GM21367 (cell line): ENCODE data around the gene FETUB.
"Not testable (repeated sequence)": the region's sequence is repeated elsewhere in the genome, so short reads cannot be mapped to it uniquely, and the experiment has no call there.

Experiments used
- ATAC-seq: cut with Tn5 transposase; IDR thresholded peaks from one replicate; pipeline ENCODE4 v1.9.1; 2021; ENCODE audit not compliant: unreplicated experiment

FETUB gene

DNA sequence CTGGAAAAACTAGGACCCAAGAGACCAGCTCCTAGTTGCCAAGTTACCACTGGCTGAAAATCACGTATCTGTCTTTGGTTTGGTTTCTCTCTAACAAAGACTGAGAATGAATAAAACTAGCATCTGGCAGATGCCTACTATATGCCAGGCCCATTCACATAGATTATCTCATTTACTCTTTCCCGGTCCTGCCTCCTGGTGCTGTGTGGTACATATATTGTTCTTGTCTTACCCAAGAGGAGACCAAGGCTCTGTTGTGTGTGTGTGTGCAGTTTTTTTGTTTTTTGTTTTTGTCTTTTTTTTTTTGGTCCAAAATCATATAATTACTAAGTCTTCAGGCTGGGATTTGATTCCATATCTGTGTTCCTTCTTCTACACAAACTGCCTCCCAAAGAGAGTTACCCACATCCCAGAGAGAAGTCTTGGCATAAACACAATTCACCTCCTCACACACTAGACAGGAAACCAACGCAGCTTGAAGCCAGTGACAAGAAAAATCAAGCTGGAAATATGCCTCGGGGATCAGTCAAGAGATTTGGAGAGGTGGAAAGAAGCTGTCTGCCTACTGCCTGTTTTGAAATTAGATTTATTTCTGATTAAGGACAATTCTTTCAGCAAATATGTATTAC is 26.4 kb upstream of the FETUB start:
- no peak for ATAC-seq

DNA sequence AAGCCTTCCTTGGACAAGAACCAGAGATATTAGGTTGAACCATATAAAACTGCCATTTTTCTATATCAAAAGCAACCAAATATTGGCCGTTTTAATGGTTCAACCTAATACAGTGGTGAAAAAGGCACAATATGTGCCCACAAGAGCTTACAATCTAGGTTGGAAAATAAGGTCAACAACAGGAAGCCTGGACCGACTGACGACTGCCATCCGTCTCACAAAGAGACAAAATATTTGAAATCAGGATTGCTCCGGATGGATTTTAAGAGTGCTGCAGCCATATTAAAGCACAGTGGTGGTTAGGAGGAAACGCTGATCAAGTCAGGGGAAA is 26.0 kb upstream of the FETUB start:
- no peak for ATAC-seq

DNA sequence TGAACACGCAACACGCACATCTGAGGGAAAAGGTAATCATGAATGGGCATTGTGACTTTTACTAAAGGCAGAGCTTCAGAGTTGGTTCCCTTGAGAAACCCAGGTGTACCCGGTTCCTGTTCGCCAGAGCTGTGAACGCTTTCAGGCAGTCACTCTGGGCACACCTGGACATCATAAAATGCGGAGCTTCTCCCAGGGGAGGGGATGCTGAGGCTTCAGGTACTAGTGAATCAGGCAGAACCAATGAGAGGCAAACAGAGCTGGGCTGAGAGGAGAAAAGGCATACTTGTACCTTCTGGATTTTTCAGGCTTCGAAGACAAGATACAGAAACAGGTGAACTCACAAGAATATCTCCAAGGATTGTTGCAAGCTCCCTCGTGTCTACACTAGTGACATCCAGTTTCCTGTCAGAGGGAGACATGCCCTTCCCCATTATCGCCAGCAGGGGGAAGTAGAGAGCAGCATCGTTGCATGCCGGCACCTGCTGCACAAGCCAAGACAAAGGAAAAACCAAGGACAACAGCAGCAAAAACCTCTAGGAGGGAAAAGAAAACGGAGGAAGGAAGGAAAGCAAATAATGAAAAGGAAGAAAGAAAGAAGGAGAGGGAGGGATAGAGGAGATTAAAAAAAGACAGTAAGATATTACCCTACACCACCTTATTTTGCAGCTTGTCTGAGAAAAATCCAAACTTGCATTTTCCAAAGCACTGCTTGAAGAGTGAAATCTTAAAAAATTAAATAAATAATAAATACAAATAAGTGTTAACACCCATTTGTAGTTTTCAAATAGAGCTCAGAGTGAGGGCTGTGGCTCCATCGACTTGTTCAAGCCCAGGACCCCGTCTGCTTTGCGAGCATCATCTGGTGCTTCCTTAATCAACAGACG is 25.4 kb upstream of the FETUB start:
- ATAC-seq: peak; percentile 42

DNA sequence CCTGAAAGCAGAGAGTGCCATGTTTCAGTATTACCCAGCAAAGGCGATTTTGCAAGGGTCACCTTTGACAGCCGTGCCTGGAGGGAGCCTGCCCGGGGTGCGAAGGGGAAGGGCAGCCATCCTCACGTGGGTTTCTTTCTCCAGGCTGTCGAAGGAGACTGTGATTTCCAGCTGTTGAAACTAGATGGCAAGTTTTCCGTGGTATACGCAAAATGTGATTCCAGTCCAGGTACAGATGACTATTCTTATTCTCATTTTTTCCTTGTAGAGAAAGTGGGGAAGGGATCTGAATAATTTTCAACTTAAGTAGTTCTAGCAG is 23.9 kb upstream of the FETUB start:
- no peak for ATAC-seq

DNA sequence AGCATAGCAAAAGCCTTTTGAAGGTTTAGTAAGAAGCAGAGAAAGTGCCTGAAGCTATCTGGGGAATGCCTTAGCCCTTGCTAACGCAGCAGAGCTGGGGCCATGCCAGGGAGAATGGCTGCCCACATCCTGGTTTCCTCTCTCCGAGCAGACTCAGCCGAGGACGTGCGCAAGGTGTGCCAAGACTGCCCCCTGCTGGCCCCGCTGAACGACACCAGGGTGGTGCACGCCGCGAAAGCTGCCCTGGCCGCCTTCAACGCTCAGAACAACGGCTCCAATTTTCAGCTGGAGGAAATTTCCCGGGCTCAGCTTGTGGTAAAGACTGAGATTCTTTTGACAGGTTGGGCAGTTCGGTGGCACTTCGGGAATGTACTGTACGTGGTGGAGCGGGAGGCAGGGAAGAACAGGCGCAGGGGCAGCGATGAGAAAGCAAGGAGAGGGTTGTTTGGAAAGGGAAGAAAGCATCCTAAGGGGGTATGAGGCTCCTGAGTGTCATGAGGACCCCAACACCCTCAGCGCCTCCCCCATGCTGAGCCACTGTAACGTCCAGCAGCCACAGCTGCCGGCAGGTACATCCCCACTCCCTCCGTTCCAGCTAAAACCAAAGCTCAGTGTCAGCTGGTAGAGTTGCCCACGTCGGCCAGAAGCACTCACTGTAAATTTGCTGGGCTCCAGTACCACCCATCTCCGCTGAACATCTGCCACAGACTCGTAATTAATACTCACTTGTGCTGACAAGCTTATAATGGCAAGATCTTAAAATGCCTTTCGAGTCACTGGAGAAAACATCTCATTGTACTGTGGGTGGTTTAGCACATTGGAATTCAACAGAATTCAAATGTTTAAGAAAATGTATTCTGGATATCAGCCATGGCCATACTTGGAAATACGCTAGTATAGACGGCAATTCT is 22.9 kb upstream of the FETUB start:
- peak; percentile 91 for ATAC-seq

DNA sequence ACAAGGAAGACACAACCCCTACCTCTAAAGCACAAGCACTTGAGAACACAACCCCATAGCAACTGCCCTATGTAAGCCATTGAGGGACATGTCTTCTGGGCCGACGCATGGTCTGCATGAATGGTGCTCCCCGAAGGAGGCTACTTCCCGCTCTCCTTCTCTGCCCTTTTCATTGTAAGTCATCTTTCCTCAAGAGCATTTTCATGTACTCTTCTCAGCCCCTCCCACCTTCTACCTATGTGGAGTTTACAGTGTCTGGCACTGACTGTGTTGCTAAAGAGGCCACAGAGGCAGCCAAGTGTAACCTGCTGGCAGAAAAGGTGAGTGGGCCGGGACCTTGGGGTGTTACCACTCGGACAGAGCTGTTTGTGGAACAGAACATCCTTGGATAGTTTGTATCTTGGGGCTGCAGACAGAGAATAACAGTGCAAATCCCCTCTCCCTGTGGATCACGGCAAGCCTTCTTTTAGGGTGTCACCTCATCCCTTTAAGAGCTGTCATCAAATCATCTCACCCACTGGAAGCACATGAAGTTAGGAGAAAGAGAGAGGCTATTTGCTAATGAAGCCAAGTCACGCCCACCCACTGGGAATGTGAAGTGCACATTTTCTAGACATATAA is 21.8 kb upstream of the FETUB start:
- no peak for ATAC-seq

DNA sequence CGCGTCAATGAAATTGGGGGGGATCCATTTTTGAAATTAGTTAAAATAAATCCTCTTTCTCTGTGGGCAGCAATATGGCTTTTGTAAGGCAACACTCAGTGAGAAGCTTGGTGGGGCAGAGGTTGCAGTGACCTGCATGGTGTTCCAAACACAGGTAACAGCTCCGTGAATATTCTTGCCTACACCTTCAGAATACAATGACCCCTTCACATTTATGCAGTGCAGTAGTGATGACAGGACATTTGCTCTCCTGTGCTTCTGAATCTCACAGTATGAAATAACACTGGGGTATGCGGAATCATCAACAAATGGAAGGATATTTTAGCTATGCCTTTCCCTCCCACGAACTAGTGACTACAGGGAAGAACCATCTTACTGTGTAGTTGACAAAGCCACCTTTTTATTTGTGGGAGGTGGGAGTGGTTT is 20.4 kb upstream of the FETUB start:
- no peak for ATAC-seq

DNA sequence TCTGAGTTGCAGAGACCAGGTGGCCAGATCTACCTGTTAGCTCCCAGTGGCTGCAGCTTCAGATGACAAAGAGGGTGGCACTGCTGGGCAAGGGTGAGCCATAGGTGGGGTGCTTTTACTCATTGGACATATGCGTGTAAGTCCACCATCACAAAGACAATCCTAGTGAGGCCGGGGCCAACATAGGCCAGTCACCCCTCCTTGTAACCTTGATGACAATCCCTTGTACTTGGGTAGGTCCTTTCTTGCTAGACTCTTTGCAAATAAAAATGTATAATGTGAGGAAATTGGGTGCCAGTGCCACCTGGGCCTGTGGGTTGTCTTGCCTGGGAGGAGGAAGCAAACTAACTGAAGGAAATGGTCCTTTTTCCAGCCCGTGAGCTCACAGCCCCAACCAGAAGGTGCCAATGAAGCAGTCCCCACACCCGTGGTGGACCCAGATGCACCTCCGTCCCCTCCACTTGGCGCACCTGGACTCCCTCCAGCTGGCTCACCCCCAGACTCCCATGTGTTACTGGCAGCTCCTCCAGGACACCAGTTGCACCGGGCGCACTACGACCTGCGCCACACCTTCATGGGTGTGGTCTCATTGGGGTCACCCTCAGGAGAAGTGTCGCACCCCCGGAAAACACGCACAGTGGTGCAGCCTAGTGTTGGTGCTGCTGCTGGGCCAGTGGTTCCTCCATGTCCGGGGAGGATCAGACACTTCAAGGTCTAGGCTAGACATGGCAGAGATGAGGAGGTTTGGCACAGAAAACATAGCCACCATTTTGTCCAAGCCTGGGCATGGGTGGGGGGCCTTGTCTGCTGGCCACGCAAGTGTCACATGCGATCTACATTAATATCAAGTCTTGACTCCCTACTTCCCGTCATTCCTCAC is 19.7 kb upstream of the FETUB start:
- ATAC-seq: no peak

DNA sequence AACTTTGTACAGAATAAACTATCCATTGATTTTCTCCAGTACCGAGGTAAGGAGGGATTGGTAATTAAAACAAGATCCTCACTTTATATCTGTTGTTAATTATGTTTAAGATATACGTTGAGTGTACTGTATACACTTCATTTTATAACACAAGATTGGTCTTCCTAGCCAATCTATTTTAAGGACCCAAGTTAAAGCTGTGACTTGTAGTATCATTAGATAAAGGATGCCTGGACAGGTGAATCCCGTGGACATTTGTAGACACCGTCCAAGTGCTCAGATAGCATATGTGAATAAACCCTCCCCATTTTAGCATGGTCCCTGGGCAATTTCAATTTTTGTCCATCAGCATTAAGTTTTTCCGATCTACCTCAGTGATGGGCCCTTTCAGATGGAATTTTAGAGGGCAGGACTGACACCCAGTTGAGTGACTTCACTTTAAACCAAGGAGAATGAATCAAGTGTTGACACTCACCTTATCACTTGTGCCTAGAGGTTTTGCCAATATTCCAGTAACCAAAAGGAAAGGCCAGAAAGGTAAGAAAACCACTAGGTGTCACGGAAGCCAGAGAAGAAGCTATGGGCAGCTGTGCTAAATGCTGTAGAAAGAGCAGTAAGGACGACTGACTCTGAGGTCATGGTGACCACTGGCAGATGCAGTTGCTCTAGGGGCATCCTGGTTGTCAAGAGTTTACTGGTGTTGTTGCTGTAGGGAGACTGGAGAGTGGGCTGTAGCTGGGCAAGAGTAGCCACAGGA is 18.1 kb upstream of the FETUB start:
- no peak for ATAC-seq

DNA sequence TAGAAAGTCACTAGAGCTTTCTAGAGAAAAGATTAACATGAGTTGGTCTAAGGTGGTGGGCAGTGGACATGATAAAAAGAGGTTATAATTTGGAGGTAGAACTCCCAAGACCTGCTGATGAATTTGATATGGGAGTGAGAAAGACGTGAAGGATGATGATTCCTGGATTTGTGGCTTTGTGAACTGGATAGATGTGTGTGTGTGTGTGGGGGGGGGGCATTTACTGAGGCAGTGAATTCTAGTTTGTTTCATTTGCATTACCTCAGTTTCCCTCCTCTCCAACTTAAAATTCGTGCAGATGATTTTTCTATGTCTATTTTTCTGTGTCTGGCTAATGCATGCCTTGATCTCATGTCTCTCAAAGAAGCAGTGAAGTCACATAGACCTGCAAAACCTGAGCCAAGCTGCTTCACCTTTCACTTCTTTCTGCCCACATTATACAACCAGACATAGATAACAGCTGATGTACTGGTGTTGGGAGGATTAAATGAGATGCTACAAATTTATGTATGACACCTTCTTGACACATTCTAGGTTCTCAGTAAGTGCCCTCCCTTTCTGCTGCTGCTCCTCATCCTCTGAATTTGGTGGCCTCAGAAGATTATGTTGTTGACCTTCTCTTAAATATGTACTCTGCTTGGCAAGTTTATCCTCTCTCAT is 17.4 kb upstream of the FETUB start:
- no peak for ATAC-seq

DNA sequence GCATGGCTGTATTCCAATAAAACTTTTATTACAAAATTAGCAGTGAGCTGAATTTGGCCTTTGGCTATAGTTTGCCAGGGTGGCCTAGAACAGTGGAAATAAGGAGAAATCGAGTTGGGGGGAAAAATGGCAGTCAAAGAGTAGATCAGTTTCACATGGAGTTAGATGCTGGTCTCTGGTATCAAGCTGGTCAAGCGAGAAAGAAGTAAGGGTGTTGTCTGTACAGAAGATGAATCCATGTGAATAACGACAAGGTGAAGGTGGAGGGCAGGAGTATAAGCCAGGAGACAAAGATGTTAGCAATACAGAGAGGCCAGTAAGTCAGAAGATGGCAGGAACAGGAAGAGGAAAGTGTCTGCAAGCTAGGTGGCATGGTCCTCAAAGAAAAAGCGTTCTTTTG is 15.6 kb upstream of the FETUB start:
- no peak for ATAC-seq

DNA sequence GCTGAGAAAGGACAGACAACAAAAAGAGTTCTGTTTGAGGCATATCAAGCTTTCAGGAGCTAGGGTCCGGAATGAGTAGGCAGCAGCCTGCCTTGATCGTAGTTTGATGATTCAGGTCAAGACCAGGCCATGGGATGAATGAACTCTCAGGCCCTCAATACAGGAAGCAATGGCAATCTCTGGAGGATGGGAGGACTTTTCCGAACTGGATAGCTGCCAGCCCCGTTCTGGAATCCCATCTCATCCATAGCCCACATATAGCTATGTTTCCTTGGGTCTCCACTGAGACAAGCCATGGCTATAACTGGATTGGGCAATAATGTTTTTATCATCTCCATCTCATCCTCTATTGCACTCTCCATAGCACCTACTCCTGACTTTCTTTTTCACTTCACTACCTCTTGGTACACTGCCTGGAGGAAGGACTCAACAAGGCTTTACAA is 14.6 kb upstream of the FETUB start:
- ATAC-seq: no peak

DNA sequence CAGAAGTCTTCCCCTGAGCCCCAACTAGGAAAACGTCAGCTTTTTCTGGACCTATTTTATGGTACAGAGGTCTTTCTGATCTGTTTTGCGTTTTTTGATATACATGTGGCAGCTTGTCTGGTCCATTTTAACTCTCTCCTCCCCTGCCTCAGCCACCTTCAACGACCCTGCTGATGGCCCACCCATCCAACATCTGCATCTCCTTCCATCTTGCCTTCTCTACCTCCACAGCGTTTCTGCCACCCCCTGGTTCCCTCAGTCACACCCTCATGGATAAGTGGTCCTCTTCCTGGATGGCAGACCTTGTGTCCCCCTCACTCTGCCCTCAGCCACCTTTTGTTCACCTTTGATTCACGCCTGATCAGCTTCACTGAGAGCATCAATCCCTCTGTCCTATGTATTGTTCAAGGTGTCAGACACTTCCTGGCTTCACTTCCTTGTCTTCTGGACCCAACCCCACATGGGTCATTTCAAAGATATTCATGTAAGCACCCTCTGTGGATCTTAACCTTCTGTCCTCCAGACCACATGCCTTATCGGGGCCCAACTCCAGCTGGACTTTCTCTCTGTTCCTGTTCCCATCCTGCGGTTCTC is 13.8 kb upstream of the FETUB start:
- ATAC-seq: no peak

DNA sequence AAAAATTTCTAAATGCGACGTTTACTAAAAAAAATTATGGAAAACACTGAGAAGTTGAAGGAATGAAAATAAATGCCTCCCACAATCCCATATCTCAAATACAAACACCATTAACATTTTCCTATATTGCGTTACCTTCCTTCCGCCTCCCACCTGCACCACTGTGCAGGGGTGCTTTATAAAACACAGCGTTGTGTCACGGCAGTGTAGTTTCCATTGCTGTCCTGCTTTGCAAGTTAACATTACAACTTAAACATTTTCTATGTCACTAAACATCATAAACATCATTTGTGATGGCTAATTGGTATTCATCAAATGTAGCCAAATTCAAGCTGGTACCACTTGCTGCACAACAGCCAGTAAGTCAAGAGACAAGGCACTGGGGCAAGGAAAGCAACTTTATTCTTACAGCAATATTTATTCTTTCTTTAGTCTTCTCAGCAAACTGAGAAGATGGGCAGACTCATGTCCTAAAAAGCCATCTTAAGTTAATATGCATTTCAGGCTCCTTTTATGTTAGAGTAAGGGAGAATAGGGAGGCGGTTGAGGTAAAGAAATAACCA is 12.3 kb upstream of the FETUB start:
- ATAC-seq: no peak

DNA sequence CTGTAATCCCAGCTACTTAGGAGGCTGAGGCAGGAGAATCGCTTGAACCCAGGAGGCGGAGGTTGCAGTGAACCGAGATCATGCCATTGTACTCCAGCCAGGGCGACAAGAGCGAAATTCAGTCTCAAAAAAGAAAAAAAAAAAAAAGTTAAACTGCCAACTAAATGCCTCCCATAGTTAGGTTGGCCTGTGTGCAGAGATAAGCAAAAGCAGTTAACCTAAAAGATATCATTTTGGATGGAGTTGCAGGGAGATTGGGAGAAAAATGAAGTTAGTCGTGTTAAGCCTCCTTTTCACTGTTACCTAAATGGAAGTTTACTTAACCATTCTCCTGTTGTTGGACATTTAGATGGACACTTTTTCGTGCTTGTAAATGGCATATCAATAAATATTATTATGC is 11.4 kb upstream of the FETUB start:
- no peak for ATAC-seq

DNA sequence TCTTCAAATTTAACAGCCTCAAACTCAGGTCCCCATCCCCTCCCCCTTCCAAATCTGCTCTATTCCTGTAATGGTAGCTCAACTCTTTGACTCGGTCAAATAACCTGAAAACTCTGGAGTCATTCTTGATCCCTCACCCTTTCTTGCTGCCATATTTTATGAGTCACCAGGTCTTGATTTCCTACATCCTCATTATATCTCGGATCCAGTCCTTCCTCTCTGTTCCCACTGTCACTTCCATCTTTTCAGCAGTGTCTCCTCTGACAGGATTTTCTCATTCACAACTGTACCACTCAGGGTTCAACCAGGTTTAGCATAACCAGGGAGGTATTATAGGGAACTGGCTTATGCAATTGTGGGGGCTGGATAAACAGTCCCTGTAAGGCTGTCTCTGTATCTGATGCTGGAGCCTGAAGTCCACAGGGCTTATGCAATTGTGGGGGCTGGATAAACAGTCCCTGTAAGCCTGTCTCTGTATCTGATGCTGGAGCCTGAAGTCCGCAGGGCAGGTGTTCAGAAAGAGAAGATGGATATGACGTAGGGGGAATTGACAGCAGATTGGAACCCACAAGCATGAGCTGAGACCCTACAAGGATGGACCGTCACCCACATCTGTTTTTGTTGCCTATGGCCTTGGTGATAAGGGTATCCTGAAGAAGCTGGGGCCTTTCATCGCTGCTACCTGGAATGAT is 9.1 kb upstream of the FETUB start:
- ATAC-seq: no peak

DNA sequence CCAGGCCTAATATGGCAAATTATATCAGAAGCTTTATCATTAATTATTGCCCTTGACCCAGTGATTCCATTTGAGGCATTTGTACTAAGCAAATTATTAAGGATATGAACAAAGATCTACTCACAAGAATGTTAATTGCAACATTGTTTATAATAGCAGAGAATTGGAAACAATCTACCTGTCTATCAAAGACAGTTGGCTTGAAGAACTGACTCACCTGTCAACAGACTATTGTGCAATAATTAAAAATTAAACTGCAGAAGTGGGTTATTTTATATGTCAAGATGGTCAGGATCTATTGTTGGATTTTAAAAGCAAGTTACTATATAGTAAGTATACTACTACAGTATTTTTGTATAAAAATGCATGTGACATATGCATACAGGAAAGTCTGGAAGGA is 6.7 kb upstream of the FETUB start:
- ATAC-seq: no peak

DNA sequence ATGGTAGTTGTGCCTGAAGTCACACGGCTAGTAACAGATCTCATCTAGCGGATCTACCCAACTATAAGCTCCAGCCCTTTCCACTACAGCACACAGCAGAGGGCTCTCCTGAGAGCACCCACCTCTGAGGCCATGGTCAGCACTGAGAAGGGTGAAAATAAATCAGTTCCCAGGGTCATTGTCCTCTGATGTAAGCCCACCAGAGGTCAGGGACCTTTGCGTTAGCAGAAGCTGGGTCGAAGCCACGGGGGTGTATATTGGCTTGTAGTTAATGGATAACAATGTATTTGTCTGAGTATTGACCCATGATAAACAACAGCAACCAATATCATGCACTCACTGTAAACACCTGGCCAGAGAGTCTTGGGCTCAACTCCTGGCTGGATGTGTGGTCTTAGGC is 6.0 kb upstream of the FETUB start:
- not testable (repeated sequence) for ATAC-seq
